Gastrocnemius medialis (tissue), 4 donors: ENCODE measurements around the gene CFHR4. TPM values are rescaled to one million over a fixed set of nuclear protein-coding genes. Genes with fewer than 3 reads are reported as not detected.
"Not testable (repeated sequence)": the region's sequence is repeated elsewhere in the genome, so short reads cannot be mapped to it uniquely, and the experiment has no call there.

Source experiments
- ATAC-seq, 2 donors: fragments of 150-250 bp; one replicate each; pipeline ENCODE4 v1.9.1; 2016
- DNase-seq, 2 donors: peaks; one replicate each; pipeline ENCODE4 v3.0.0-alpha.2; 2019
- H3K27ac ChIP-seq, 4 donors: fragments of 200-600 bp; sonication (generic); 1 replicate in 1 of 4; 2 replicates in 3 of 4; pipeline ENCODE4 v1.5.1; 2016 to 2018; ENCODE audit warnings: mild to moderate bottlenecking in 2 of 4, moderate library complexity in 1 of 4
- H3K27me3 ChIP-seq, 3 donors: fragments of 200-600 bp; sonication (generic) in 2 of 3; 1 replicate in 1 of 3; 2 replicates in 2 of 3; pipeline versions ENCODE4 v1.5.1 to v1.6.0; 2016 to 2019; ENCODE audit warnings: mild to moderate bottlenecking in 1 of 3, moderate library complexity in 1 of 3
- H3K36me3 ChIP-seq, 2 donors: fragments of 200-600 bp; sonication (generic) in 1 of 2; one replicate each; pipeline ENCODE4 v1.5.1; 2017 to 2018
- H3K4me1 ChIP-seq, 2 donors: fragments of 200-600 bp; sonication (generic) in 1 of 2; one replicate each; pipeline ENCODE4 v1.5.1; 2016 to 2017; ENCODE audit warnings: mild to moderate bottlenecking in 2 of 2
- H3K4me3 ChIP-seq, 4 donors: fragments of 200-600 bp; sonication (generic) in 3 of 4; 1 replicate in 1 of 4; 2 replicates in 3 of 4; pipeline ENCODE4 v1.5.1; 2016 to 2019; ENCODE audit warnings: mild to moderate bottlenecking in 2 of 4
- H3K9me3 ChIP-seq, 3 donors: fragments of 200-600 bp; sonication (generic) in 2 of 3; 1 replicate in 1 of 3; 2 replicates in 2 of 3; pipeline ENCODE4 v1.5.1; 2016 to 2019
- POLR2A ChIP-seq, 2 donors: fragments of 450-650 bp; IDR thresholded peaks; one replicate each; pipeline ENCODE4 v1.6.1; 2017; ENCODE audit warnings: antibody characterized with exemption in 2 of 2, mild to moderate bottlenecking in 2 of 2, moderate library complexity in 2 of 2
- in situ Hi-C, 4 donors: fragments of 200-750 bp; cut with MboI; loops; one replicate each; pipeline versions ENCODE4 v1.15.0 to v1.8.0; 2017; ENCODE audit warnings: low sequenced_read_pairs in 4 of 4
- intact Hi-C: fragments of 100-400 bp; cut with DNase I; formaldehyde crosslinking; loops from one replicate; pipeline ENCODE4 v1.15.1; 2023; ENCODE audit warnings: low total_unique reads
- total RNA-seq, 4 donors: library from RNA; depleted of rRNA; stranded (reverse); fragments of >200 nt; gene quantifications; one replicate each; pipeline versions ENCODE4 v1.1.0 to v1.2.3, GENCODE V29; 2016
- TF ChIP-seq, protein P1 (sequence below), 5 experiments: fragments of 450-650 bp in 3 of 5; fragments of 200-600 bp in 2 of 5; sonication (generic) in 2 of 5; IDR thresholded peaks in 4 of 5; conservative IDR thresholded peaks in 1 of 5; 1 replicate in 4 of 5; 2 replicates in 1 of 5; pipeline ENCODE4 v1.5.1; 2016 to 2019; ENCODE audit warnings: antibody characterized with exemption in 5 of 5, mild to moderate bottlenecking in 3 of 5, moderate library complexity in 3 of 5

The CFHR4 gene
- total RNA-seq, 4 donors from 2014 or later = 0.20 TPM; not detected in 3

- Histone ChIP-seq H3K27ac (no peak overlapping the region), H3K36me3 (no peaks in the 10 kb centered on the region), H3K4me3 (no peak overlapping the region), H3K9me3 (no peaks in the 10 kb centered on the region), H3K27me3 (no peaks in the 10 kb centered on the region), H3K4me1 (no peaks in the 10 kb centered on the region)
- DNase-seq = no peak
- TF ChIP-seq, protein P1, sequence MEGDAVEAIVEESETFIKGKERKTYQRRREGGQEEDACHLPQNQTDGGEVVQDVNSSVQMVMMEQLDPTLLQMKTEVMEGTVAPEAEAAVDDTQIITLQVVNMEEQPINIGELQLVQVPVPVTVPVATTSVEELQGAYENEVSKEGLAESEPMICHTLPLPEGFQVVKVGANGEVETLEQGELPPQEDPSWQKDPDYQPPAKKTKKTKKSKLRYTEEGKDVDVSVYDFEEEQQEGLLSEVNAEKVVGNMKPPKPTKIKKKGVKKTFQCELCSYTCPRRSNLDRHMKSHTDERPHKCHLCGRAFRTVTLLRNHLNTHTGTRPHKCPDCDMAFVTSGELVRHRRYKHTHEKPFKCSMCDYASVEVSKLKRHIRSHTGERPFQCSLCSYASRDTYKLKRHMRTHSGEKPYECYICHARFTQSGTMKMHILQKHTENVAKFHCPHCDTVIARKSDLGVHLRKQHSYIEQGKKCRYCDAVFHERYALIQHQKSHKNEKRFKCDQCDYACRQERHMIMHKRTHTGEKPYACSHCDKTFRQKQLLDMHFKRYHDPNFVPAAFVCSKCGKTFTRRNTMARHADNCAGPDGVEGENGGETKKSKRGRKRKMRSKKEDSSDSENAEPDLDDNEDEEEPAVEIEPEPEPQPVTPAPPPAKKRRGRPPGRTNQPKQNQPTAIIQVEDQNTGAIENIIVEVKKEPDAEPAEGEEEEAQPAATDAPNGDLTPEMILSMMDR (IDR thresholded peaks at IDR 0.05 in 4 of 5, conservative IDR thresholded peaks at IDR 0.05 in 1 of 5) = no peak
- TF ChIP-seq POLR2A (IDR thresholded peaks at IDR 0.05) = no peak
- intact Hi-C loops = no loop called here
- in situ Hi-C loops = no loop called here
- no peak for ATAC-seq
Measured at GRCh38 chr1:196897158-196897828, 9.4 kb downstream of the CFHR4 start.

GRCh38 chr1:196902344-196902743, 14.5 kb downstream of the CFHR4 start:
- no peak for DNase-seq
- Histone ChIP-seq H3K27ac (no peak overlapping the region), H3K9me3 (no peaks in the 10 kb centered on the region), H3K36me3 (no peaks in the 10 kb centered on the region), H3K4me1 (no peaks in the 10 kb centered on the region), H3K27me3 (no peaks in the 10 kb centered on the region), H3K4me3 (no peak overlapping the region)
- in situ Hi-C loops (no loop called here), intact Hi-C loops (no loop called here)
- ATAC-seq = no peak
- no peak for TF ChIP-seq POLR2A (IDR thresholded peaks at IDR 0.05)
- TF ChIP-seq, protein P1 (IDR thresholded peaks at IDR 0.05 in 4 of 5, conservative IDR thresholded peaks at IDR 0.05 in 1 of 5) = no peak

GRCh38 chr1:196910215-196910614, 22.4 kb downstream of the CFHR4 start:
- no peaks in the 10 kb centered on the region for H3K9me3 ChIP-seq
- in situ Hi-C loops (no loop called here), intact Hi-C loops (no loop called here)
- ATAC-seq (no peak), DNase-seq (no peak)
- H3K4me1 ChIP-seq = no peaks in the 10 kb centered on the region
- H3K27ac ChIP-seq = no peak overlapping the region
- no peaks in the 10 kb centered on the region for H3K36me3 ChIP-seq
- no peak overlapping the region for H3K4me3 ChIP-seq
- H3K27me3 ChIP-seq = no peaks in the 10 kb centered on the region
- TF ChIP-seq POLR2A (IDR thresholded peaks at IDR 0.05) = no peak
- TF ChIP-seq, protein P1 (IDR thresholded peaks at IDR 0.05 in 4 of 5, conservative IDR thresholded peaks at IDR 0.05 in 1 of 5) = no peak

DNA sequence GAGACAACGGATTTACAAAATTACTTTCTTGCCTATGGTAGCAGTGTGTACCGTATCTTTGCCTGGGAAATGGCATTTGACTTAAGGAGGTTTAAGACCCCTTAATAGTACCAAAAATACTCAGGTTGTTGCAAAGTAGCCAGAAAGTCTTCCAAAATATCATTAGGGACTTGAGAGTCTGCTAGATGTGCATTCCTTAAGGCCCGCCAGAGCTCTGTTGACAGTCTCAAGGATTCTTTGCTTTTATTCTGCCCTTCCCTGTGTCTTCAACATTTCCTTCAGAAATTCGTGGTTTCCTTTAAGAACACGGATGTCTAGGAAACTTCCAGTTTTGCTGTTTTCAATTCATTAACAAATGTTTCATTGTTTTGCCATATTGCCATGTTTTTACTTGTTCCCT, 24.4 kb downstream of the CFHR4 start:
- H3K9me3 ChIP-seq, H3K27ac ChIP-seq, DNase-seq, H3K36me3 ChIP-seq, ATAC-seq, H3K4me3 ChIP-seq, H3K4me1 ChIP-seq, intact Hi-C loops, in situ Hi-C loops, H3K27me3 ChIP-seq: not testable (repeated sequence)

DNA sequence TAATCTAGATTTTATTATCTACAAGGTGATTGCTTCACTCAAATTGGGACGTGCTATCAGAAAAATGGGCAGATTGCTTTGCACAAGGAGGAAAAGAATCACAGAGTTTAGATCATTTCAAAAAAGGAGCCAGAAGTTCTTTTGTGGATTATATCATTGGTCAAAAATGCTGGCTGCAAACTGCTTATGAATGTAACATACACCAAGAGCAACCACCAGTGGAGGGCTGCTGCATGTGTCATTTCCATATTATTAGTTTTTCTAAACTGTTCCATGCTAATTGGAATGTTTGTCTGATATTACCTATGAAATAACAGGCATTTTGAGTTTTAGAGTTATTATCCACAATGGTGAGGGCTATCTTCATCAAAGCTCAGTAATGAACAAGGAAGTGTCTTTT, 39.0 kb downstream of the CFHR4 start:
- H3K4me3 ChIP-seq, H3K4me1 ChIP-seq, intact Hi-C loops, H3K27ac ChIP-seq, H3K27me3 ChIP-seq, H3K36me3 ChIP-seq, in situ Hi-C loops, ATAC-seq, H3K9me3 ChIP-seq, DNase-seq: not testable (repeated sequence)

DNA sequence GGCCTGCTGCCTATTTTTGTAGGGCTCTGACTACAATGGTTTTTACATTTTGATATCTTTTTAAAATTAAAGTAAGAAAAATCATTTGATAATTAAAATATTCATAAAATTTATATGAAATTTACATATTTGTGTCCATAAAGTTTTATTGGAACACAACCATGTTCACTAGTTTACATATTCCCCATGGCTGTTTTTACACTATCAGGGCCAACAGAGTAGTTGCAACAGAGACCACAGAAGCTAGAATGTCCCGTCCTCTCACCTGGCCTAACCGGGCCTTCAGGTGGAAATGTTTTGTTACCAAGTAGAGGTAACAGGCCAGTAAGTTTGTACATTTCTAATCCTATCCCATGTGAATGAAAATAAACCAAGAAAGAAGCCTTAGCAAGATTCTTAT, 45.0 kb downstream of the CFHR4 start:
- ATAC-seq, intact Hi-C loops, DNase-seq, H3K36me3 ChIP-seq, H3K27ac ChIP-seq, H3K9me3 ChIP-seq, in situ Hi-C loops, H3K4me3 ChIP-seq, H3K4me1 ChIP-seq, H3K27me3 ChIP-seq: not testable (repeated sequence)
